ENCODE data around the gene USF1. TPM values are rescaled to one million over a fixed set of nuclear protein-coding genes. Genes with fewer than 3 reads are reported as not detected.
A peak's percentile ranks its signal among the peaks of the same experiment; 100 is the strongest.

Gene USF1
- total and polyA plus RNA-seq, 9 of the 15 experiments (the other 6 are each of a cell fraction or from before 2014, with no cell fraction given): 7.4 to 60.2 (median 54.2) TPM

GRCh38 chr1:161054805-161055204 lies 9.0 kb upstream of the USF1 start (continued):
- TF ChIP-seq, protein P1, sequence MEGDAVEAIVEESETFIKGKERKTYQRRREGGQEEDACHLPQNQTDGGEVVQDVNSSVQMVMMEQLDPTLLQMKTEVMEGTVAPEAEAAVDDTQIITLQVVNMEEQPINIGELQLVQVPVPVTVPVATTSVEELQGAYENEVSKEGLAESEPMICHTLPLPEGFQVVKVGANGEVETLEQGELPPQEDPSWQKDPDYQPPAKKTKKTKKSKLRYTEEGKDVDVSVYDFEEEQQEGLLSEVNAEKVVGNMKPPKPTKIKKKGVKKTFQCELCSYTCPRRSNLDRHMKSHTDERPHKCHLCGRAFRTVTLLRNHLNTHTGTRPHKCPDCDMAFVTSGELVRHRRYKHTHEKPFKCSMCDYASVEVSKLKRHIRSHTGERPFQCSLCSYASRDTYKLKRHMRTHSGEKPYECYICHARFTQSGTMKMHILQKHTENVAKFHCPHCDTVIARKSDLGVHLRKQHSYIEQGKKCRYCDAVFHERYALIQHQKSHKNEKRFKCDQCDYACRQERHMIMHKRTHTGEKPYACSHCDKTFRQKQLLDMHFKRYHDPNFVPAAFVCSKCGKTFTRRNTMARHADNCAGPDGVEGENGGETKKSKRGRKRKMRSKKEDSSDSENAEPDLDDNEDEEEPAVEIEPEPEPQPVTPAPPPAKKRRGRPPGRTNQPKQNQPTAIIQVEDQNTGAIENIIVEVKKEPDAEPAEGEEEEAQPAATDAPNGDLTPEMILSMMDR (IDR thresholded peaks at IDR 0.05 in 2 of 3, conservative IDR thresholded peaks at IDR 0.05 in 1 of 3; ENCODE audit: insufficient read depth in 2 of 3, low read depth in 1 of 3, low read length in 3 of 3): peak in 2 of 3 experiments; percentile 6 to 25; a peak in 1 of 6 replicates

- ATAC-seq: no peak
- Histone ChIP-seq H3K9ac (ENCODE audit: insufficient read depth in 1 of 2, low read depth in 2 of 2, low read length in 2 of 2) (peak overlapping the region in 1 of 2 experiments; percentile 50; a peak in 1 of 4 replicates), H3K9me3 (replicated peaks; ENCODE audit: control insufficient read depth, insufficient read depth, low read depth, low read length) (no peaks in the 10 kb centered on the region), H2AFZ (ENCODE audit: low read depth, low read length) (no peak overlapping the region), H3K36me3 (ENCODE audit: control insufficient read depth, insufficient read depth, low read length) (no peaks in the 10 kb centered on the region), H3K4me2 (ENCODE audit: insufficient read depth, low read length) (no peak overlapping the region), H3K79me2 (ENCODE audit: control insufficient read depth, insufficient read depth, low read length) (no peaks in the 10 kb centered on the region), H4K20me1 (replicated peaks; ENCODE audit: control insufficient read depth, insufficient read depth, low read length) (no peaks in the 10 kb centered on the region), H3K4me1 (replicated peaks in 1 of 2; ENCODE audit: control insufficient read depth in 2 of 2, insufficient read depth in 2 of 2, low read length in 2 of 2) (peaks cover 0 to 5% of the 10 kb centered on the region in 2 experiments; a peak in 4 of 5 replicates), H3K4me3 (no peak overlapping the region), H3K27ac (ENCODE audit: extremely low read depth, low read depth, low read length) (no peak overlapping the region), H3K9me1 (ENCODE audit: control insufficient read depth, insufficient read depth, low read length) (no peaks in the 10 kb centered on the region), H3K27me3 (ENCODE audit: control insufficient read depth in 2 of 2, insufficient read depth in 2 of 2, low read length in 2 of 2) (no peaks in the 10 kb centered on the region)
- DNase-seq (ENCODE audit: extremely low read depth in 1 of 4, low spot score in 3 of 4): no peak
- FAIRE-seq: no peak
- intact Hi-C loops (cut with micrococcal nuclease) (no loop called here), in situ Hi-C loops (cut with MboI) (no loop called here)
- no TSS peak for BruUV-seq (replicated peaks)
- TF ChIP-seq CAMTA2 (CRISPR knock-in tag; conservative IDR thresholded peaks at IDR 0.05) (no peak), ZNF174 (CRISPR knock-in tag; IDR thresholded peaks at IDR 0.05) (no peak), ATF4 (CRISPR knock-in tag; IDR thresholded peaks at IDR 0.05) (no peak), ZNF146 (CRISPR knock-in tag; IDR thresholded peaks at IDR 0.05; ENCODE audit: unreplicated experiment) (no peak), EP400 (IDR thresholded peaks at IDR 0.05) (no peak), XRCC5 (IDR thresholded peaks at IDR 0.05; ENCODE audit: low read depth, low read length) (no peak), ZNF740 (CRISPR knock-in tag; IDR thresholded peaks at IDR 0.05) (no peak), ZNF740 (tag; IDR thresholded peaks at IDR 0.05) (no peak), L3MBTL2 (IDR thresholded peaks at IDR 0.05) (no peak), ZFPM2 (CRISPR knock-in tag; IDR thresholded peaks at IDR 0.05) (no peak)
- TF ChIP-seq, protein P2, sequence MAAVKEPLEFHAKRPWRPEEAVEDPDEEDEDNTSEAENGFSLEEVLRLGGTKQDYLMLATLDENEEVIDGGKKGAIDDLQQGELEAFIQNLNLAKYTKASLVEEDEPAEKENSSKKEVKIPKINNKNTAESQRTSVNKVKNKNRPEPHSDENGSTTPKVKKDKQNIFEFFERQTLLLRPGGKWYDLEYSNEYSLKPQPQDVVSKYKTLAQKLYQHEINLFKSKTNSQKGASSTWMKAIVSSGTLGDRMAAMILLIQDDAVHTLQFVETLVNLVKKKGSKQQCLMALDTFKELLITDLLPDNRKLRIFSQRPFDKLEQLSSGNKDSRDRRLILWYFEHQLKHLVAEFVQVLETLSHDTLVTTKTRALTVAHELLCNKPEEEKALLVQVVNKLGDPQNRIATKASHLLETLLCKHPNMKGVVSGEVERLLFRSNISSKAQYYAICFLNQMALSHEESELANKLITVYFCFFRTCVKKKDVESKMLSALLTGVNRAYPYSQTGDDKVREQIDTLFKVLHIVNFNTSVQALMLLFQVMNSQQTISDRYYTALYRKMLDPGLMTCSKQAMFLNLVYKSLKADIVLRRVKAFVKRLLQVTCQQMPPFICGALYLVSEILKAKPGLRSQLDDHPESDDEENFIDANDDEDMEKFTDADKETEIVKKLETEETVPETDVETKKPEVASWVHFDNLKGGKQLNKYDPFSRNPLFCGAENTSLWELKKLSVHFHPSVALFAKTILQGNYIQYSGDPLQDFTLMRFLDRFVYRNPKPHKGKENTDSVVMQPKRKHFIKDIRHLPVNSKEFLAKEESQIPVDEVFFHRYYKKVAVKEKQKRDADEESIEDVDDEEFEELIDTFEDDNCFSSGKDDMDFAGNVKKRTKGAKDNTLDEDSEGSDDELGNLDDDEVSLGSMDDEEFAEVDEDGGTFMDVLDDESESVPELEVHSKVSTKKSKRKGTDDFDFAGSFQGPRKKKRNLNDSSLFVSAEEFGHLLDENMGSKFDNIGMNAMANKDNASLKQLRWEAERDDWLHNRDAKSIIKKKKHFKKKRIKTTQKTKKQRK (IDR thresholded peaks at IDR 0.05; ENCODE audit: borderline replicate concordance, low read depth, low read length): no peak
- POLR2A ChIA-PET: interaction anchor here (2.6 kb wide), 1 partner anchor 9 kb away, joined by 13 read pairs; the partner anchor contains the start of gene USF1
- CTCF ChIA-PET (ENCODE audit: low intra/inter-chr PET ratio): no interaction called here
- WGBS (ENCODE audit: insufficient coverage, low coverage, missing lambda C conversion rate): 54% methylated on average over 4 of the region's 4 CpGs
Observed at GRCh38 chr1:161054232-161054631, 8.5 kb upstream of the USF1 start.
